Upper lobe of right lung (tissue), 1 donor: ENCODE measurements around the gene SPSB1. TPM values are rescaled to one million over a fixed set of nuclear protein-coding genes. Genes with fewer than 3 reads are reported as not detected.

Source experiments
- ATAC-seq: fragments of 200-7000 bp; cut with Tn5 transposase; one replicate; pipeline ENCODE4 v1.9.1; 2020; ENCODE audit warnings: mild to moderate bottlenecking, moderate library complexity
- DNase-seq: peaks from one replicate; pipeline ENCODE4 v3.0.0-alpha.2; 2020
- H3K27ac ChIP-seq: fragments of 200-600 bp; one replicate; pipeline ENCODE4 v1.8.0; 2022
- H3K27me3 ChIP-seq: fragments of 200-600 bp; one replicate; pipeline ENCODE4 v1.8.0; 2022; ENCODE audit warnings: mild to moderate bottlenecking
- H3K36me3 ChIP-seq: fragments of 200-600 bp; one replicate; pipeline ENCODE4 v1.8.0; 2022
- H3K4me1 ChIP-seq: fragments of 200-600 bp; one replicate; pipeline ENCODE4 v1.8.0; 2022
- H3K4me3 ChIP-seq: fragments of 200-600 bp; one replicate; pipeline ENCODE4 v1.8.0; 2022; ENCODE audit warnings: mild to moderate bottlenecking
- H3K9me3 ChIP-seq: fragments of 200-600 bp; one replicate; pipeline ENCODE4 v1.8.0; 2022
- CTCF ChIP-seq: fragments of 200-600 bp; IDR thresholded peaks from one replicate; pipeline ENCODE4 v1.8.0; 2022; ENCODE audit warnings: antibody characterized with exemption
- intact Hi-C: fragments of 100-400 bp; cut with DNase I; formaldehyde crosslinking; loops from one replicate; pipeline ENCODE4 v1.11.0; 2022
- total RNA-seq: library from RNA; stranded (reverse); fragmentation: NEBNext Ultra II Directional; extraction: Animal tissue kit (Norgen Biotek cat#: 25700); gene quantifications from one replicate; pipeline ENCODE4 v1.2.1, GENCODE V29; 2021
- donor health status: DM: no; HTN: yes; CAD: no; lungs with severe emphysema.

SPSB1 gene
- total RNA-seq, 1 donor from 2014 or later: 29.0 TPM

GRCh38 chr1:9376430-9376829, 83.7 kb downstream of the SPSB1 start:
- intact Hi-C loops: no loop called here
- H3K36me3 ChIP-seq: no peaks in the 10 kb centered on the region
- ATAC-seq (no peak), DNase-seq (no peak)
- H3K9me3 ChIP-seq: no peaks in the 10 kb centered on the region
- no peaks in the 10 kb centered on the region for H3K27me3 ChIP-seq
- TF ChIP-seq CTCF: no peak
- peaks cover 37% of the 10 kb centered on the region for H3K4me1 ChIP-seq
- no peak overlapping the region for H3K4me3 ChIP-seq
- peak overlapping the region; percentile 84 for H3K27ac ChIP-seq

GRCh38 chr1:9376886-9377333, 84.2 kb downstream of the SPSB1 start:
- intact Hi-C loops: no loop called here
- no peak for DNase-seq

GRCh38 chr1:9378801-9379200, 86.1 kb downstream of the SPSB1 start:
- Histone ChIP-seq H3K36me3 (no peaks in the 10 kb centered on the region), H3K27me3 (no peaks in the 10 kb centered on the region), H3K9me3 (no peaks in the 10 kb centered on the region), H3K4me3 (no peak overlapping the region), H3K27ac (no peak overlapping the region), H3K4me1 (peaks cover 27% of the 10 kb centered on the region)
- no peak for TF ChIP-seq CTCF
- intact Hi-C loops: no loop called here
- DNase-seq (no peak), ATAC-seq (no peak)

More at GRCh38 chr1:9376886-9377333, 84.2 kb downstream of the SPSB1 start:
- H3K4me3 ChIP-seq: no peak overlapping the region
- no peaks in the 10 kb centered on the region for H3K9me3 ChIP-seq
- H3K36me3 ChIP-seq: no peaks in the 10 kb centered on the region
- no peak for TF ChIP-seq CTCF
- peaks cover 34% of the 10 kb centered on the region for H3K4me1 ChIP-seq
- H3K27me3 ChIP-seq: no peaks in the 10 kb centered on the region
- peak; percentile 71 for ATAC-seq
- peak overlapping the region; percentile 84 for H3K27ac ChIP-seq

GRCh38 chr1:9380711-9381110, 88.0 kb downstream of the SPSB1 start:
- Histone ChIP-seq H3K27me3 (no peaks in the 10 kb centered on the region), H3K27ac (no peak overlapping the region), H3K4me3 (no peak overlapping the region), H3K9me3 (no peaks in the 10 kb centered on the region), H3K4me1 (peaks cover 29% of the 10 kb centered on the region), H3K36me3 (no peaks in the 10 kb centered on the region)
- intact Hi-C loops: no loop called here
- TF ChIP-seq CTCF: no peak
- no peak for DNase-seq
- no peak for ATAC-seq

GRCh38 chr1:9382643-9383491, 90.2 kb downstream of the SPSB1 start:
- Histone ChIP-seq H3K4me1 (peaks cover 12% of the 10 kb centered on the region), H3K36me3 (no peaks in the 10 kb centered on the region), H3K4me3 (no peak overlapping the region), H3K27ac (no peak overlapping the region), H3K27me3 (no peaks in the 10 kb centered on the region), H3K9me3 (no peaks in the 10 kb centered on the region)
- no peak for TF ChIP-seq CTCF
- ATAC-seq: no peak
- intact Hi-C loops: no loop called here
- DNase-seq: no peak
